KMS-11 (cell line): ENCODE data around the gene PTPRN2.
"Not testable (repeated sequence)": the region's sequence is repeated elsewhere in the genome, so short reads cannot be mapped to it uniquely, and the experiment has no call there.

Experiments
- H2AFZ ChIP-seq: fragments of 200-600 bp; sonication (generic); 2 replicates; pipeline ENCODE4 v1.6.1; 2016; ENCODE audit warnings: antibody characterized with exemption, mixed run types, low read depth
- H3K27ac ChIP-seq: fragments of 200-600 bp; sonication (generic); 2 replicates; pipeline ENCODE4 v1.6.1; 2016; ENCODE audit warnings: mild to moderate bottlenecking, mixed run types
- H3K27me3 ChIP-seq: fragments of 200-600 bp; sonication (generic); 2 replicates; pipeline ENCODE4 v1.6.1; 2017; ENCODE audit warnings: mild to moderate bottlenecking, low read depth, mixed run types, moderate library complexity; ENCODE audit not compliant: insufficient read depth
- H3K36me3 ChIP-seq: fragments of 200-600 bp; sonication (generic); 2 replicates; pipeline ENCODE4 v1.6.1; 2017; ENCODE audit warnings: mild to moderate bottlenecking, mixed run types; ENCODE audit not compliant: insufficient read depth
- H3K4me1 ChIP-seq: fragments of 200-600 bp; sonication (generic); 2 replicates; pipeline ENCODE4 v1.6.1; 2016; ENCODE audit warnings: mild to moderate bottlenecking, low read depth, mixed run types; ENCODE audit not compliant: poor library complexity, severe bottlenecking
- H3K4me2 ChIP-seq: fragments of 200-600 bp; sonication (generic); 2 replicates; pipeline ENCODE4 v1.7.0; 2016; ENCODE audit warnings: mild to moderate bottlenecking, mixed run types
- H3K4me3 ChIP-seq: fragments of 200-600 bp; sonication (generic); IDR thresholded peaks from 2 replicates; pipeline ENCODE4 v1.6.1; 2017; ENCODE audit warnings: low read depth, low read length, mixed read lengths; ENCODE audit not compliant: insufficient read depth
- H3K79me2 ChIP-seq: fragments of 200-600 bp; sonication (generic); 2 replicates; pipeline ENCODE4 v1.6.1; 2016; ENCODE audit warnings: low read depth, mixed run types; ENCODE audit not compliant: insufficient read depth
- H3K9ac ChIP-seq: fragments of 200-600 bp; sonication (generic); 2 replicates; pipeline ENCODE4 v1.6.1; 2016; ENCODE audit warnings: mild to moderate bottlenecking, mixed run types
- H4K20me1 ChIP-seq: fragments of 200-600 bp; sonication (generic); 2 replicates; pipeline ENCODE4 v1.6.1; 2016; ENCODE audit warnings: mild to moderate bottlenecking, mixed run types; ENCODE audit not compliant: insufficient read depth
- CTCF ChIP-seq: fragments of 200-600 bp; sonication (generic); conservative IDR thresholded peaks from 2 replicates; pipeline ENCODE4 v1.6.1; 2017; ENCODE audit warnings: low read depth, mild to moderate bottlenecking, antibody characterized with exemption, low read length, moderate library complexity, mixed read lengths

Gene PTPRN2

DNA sequence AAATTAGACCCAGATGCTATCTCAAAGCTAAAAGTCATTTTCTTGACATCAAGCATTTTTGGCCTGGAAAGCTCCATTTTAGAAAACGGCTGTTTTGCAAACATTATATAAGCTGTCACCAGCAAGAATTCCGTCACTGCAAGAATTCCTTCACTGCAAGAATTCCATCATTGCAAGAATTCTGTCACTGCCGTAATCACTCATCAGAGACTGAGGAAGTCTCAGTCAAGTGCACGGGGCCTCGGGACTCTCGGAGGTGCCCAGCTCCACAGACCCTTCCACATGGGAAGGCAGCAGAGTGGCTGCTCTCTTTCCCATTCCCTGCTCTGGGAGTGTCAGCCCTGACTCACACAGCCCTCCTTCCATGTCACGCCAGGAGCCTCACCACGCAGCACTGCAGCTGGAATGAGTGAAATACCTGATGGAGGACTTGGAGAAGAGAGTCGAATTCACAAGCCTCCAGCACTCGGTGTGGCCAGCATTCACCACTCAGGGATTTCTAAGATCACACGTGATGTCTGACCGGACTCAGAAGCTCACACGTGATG, 168.3 kb downstream of the PTPRN2 start:
- H2AFZ ChIP-seq: no peak overlapping the region
- no peak overlapping the region for H3K9ac ChIP-seq
- no peak overlapping the region for H3K27ac ChIP-seq
- H3K4me3 ChIP-seq: no peak overlapping the region
- H4K20me1 ChIP-seq: no peaks in the 10 kb centered on the region
- H3K27me3 ChIP-seq: peaks cover 44% of the 10 kb centered on the region
- no peaks in the 10 kb centered on the region for H3K79me2 ChIP-seq
- TF ChIP-seq CTCF: no peak
- H3K4me1 ChIP-seq: no peaks in the 10 kb centered on the region
- H3K4me2 ChIP-seq: no peak overlapping the region
- H3K36me3 ChIP-seq: no peaks in the 10 kb centered on the region

DNA sequence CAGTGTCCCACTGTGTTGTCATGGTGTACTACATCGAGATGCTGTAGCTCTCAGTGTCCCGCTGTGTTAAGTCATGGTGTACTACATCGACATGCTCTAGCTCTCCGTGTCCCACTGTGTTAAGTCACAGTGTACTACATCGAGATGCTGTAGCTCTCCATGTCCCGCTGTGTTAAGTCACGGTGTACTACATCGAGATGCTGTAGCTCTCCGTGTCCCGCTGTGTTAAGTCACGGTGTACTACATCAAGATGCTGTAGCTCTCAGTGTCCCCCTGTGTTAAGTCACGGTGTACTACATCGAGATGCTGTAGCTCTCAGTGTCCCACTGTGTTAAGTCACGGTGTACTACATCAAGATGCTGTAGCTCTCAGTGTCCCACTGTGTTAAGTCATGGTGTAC, 169.2 kb downstream of the PTPRN2 start:
- not testable (repeated sequence) for H3K27ac ChIP-seq, H3K79me2 ChIP-seq, H3K4me1 ChIP-seq, H3K4me3 ChIP-seq, H3K4me2 ChIP-seq, H2AFZ ChIP-seq, H3K36me3 ChIP-seq, H4K20me1 ChIP-seq, H3K9ac ChIP-seq
- H3K27me3 ChIP-seq: peaks cover 39% of the 10 kb centered on the region; the same call in 1 of the 2 replicates

DNA sequence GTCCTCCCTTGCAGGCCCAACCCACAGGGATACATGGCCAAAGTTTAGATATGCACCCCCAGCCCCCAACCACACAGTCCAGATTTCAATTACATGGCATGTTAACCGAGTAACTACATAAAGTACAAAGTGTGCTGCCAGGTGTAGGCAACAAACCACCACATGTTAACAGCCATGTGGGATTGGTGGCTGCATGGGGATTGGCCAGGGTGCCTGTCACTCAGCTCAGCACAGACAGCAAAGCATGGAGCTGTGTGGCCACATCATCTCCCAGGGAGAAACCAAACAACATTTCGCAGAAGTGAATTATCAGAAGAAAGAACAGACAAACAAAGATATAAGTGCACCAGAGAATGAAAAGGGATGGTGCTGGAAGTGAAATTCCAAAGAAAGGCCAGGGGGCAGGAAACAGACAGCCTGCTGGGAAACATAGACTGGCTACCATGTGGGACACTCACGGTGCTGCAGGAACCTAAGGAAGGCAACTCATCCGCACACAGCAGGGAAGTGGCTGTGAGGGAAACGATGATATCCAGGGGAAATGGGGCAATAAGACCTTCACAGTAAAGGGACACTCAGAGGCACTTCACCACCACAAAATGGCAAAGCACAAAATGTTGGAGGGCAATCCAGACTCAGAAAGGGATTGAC, 171.2 kb downstream of the PTPRN2 start:
- peaks cover 20% of the 10 kb centered on the region; the same call in 1 of the 2 replicates for H3K27me3 ChIP-seq
- H3K79me2 ChIP-seq: no peaks in the 10 kb centered on the region

DNA sequence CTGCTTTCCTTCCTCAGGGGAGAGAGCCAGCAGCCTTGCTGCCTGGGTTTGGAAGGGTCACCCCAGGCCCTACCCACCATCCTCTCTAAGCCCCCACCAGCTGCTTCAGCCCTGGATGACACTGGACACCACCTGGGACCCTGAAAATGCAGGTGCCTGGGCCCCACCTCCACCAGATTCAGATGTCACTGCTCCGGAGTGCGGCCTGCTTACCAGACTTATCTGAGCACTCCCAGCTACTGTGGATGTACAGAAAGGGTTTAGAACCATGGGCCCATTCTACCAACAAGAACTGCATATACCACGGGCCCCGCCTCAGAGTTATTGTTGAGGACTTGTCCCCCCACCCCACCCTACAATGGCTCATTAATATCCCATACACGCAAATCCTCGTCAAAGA, 172.3 kb downstream of the PTPRN2 start:
- Histone ChIP-seq H2AFZ (no peak overlapping the region), H3K4me2 (no peak overlapping the region), H3K27me3 (peaks cover 14% of the 10 kb centered on the region; the same call in 1 of the 2 replicates), H3K36me3 (no peaks in the 10 kb centered on the region), H3K9ac (no peak overlapping the region), H3K27ac (no peak overlapping the region), H3K4me1 (no peaks in the 10 kb centered on the region), H3K4me3 (no peak overlapping the region), H4K20me1 (no peaks in the 10 kb centered on the region), H3K79me2 (no peaks in the 10 kb centered on the region)
- no peak for TF ChIP-seq CTCF

More for the DNA sequence above, 171.2 kb downstream of the PTPRN2 start:
- Histone ChIP-seq H3K4me2 (no peak overlapping the region), H3K4me3 (no peak overlapping the region), H3K36me3 (no peaks in the 10 kb centered on the region), H2AFZ (no peak overlapping the region), H3K9ac (no peak overlapping the region), H3K4me1 (no peaks in the 10 kb centered on the region), H3K27ac (no peak overlapping the region), H4K20me1 (no peaks in the 10 kb centered on the region)
- TF ChIP-seq CTCF: no peak

GRCh38 chr7:158414486-158414961, 173.1 kb downstream of the PTPRN2 start:
- peaks cover 11% of the 10 kb centered on the region; the same call in 1 of the 2 replicates for H3K27me3 ChIP-seq
- no peaks in the 10 kb centered on the region for H4K20me1 ChIP-seq
- no peak for TF ChIP-seq CTCF
- H3K36me3 ChIP-seq: no peaks in the 10 kb centered on the region
- H3K79me2 ChIP-seq: no peaks in the 10 kb centered on the region
- H3K4me3 ChIP-seq: no peak overlapping the region
- H2AFZ ChIP-seq: no peak overlapping the region
- no peak overlapping the region for H3K4me2 ChIP-seq
- H3K27ac ChIP-seq: no peak overlapping the region
- no peak overlapping the region for H3K9ac ChIP-seq
- no peaks in the 10 kb centered on the region for H3K4me1 ChIP-seq
